Placental pericyte (primary cell): Measurements from ENCODE around the gene ARHGEF9. TPM values are rescaled to one million over a fixed set of nuclear protein-coding genes. Genes with fewer than 3 reads are reported as not detected.

Source experiments
- small RNA-seq: library from RNA; depleted of rRNA; stranded (forward); fragments of <200 nt; gene quantifications from one replicate; pipeline ENCODE3, GENCODE V24; 2012; ENCODE audit warnings: low replicate concordance
- total RNA-seq: library from RNA; depleted of rRNA; stranded (reverse); fragments of >200 nt; gene quantifications from 2 replicates; pipeline ENCODE4 v1.2.3, GENCODE V29; 2012

The ARHGEF9 gene
- 10.9 and 12.0 TPM in 2 replicates for total RNA-seq

DNA sequence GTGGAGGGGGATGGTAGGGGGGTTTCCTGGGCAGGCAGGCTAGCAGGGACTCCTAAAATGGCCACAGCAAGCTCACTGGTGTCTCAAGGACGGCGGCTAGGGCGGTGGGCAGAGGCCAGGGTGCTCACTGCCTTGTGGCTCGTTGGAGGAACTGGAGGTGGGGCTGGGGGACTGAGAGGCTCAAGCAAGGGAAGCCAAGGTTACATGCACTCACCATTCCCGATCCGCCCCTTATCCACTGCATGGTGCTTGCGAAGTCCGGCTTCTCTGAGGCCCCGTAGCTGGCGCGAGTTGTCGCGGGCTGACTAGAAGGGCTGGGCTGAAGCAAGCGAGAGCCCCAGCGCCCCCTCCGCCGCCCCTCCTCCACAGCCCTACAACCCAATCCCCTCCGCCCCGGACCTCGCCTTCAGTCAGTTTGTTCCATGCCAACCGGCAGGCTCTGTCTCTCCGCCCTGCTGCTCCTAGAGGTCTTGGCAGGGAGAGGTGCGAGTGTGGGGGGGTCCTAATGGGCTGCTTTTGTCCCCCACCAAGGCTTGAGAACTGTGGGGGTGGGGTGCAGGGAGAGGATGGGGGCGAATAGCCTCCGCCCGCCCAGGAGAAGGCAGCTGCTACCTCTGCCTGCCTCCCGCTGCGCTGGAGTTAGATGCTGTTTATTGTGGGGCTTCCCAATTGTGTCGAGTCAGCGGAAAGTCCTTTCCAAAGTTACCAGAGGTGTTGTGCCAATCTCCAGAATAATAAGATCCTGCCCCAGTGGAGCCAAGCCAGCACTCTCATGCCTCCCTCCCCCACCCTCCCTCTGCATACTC is at the start of gene ARHGEF9:
Gene ARHGEF9, minus strand, starts transcription at position 313 of the 806 bp plus-strand sequence. Its CDS starts 69 bp downstream, at position 244.

Small RNA genes lying within 50 kb of the gene (small RNA-seq; reads per million reads assigned to genes)
- 0.16 reads per million for gene MIR1468
